ENCODE results near the gene RTP5.
A peak's percentile ranks its signal among the peaks of the same experiment; 100 is the strongest.
"Not testable (repeated sequence)": the region's sequence is repeated elsewhere in the genome, so short reads cannot be mapped to it uniquely, and the experiment has no call there.

Gene RTP5

GRCh38 chr2:241869087-241869961 lies at the start of gene RTP5:
TSS of gene RTP5 (plus strand) at chr2:241869729. CDS start at chr2:241869757, 28 bp downstream.
- peak in 23 of 58 donors; percentile 18 to 77 (median 54) for DNase-seq

- DNase-seq, result not testable (repeated sequence)
These were observed 49.4 kb upstream of the RTP5 start for GRCh38 chr2:241819947-241820624.

GRCh38 chr2:241820625-241821384 lies 48.7 kb upstream of the RTP5 start:
- DNase-seq, result no peak

- no peak for DNase-seq
These were observed 47.9 kb upstream of the RTP5 start for GRCh38 chr2:241821460-241822263.

- DNase-seq, result no peak
These were observed 47.3 kb upstream of the RTP5 start for GRCh38 chr2:241822264-241822623.

GRCh38 chr2:241823531-241824437 lies 45.7 kb upstream of the RTP5 start:
- DNase-seq, result not testable (repeated sequence)

GRCh38 chr2:241827394-241827793 lies 42.1 kb upstream of the RTP5 start:
- no peak for DNase-seq

- DNase-seq, result no peak
These were observed 36.3 kb upstream of the RTP5 start for GRCh38 chr2:241833101-241833663.

GRCh38 chr2:241833756-241834526 lies 35.6 kb upstream of the RTP5 start:
- DNase-seq, result not testable (repeated sequence)

GRCh38 chr2:241834527-241835210 lies 34.9 kb upstream of the RTP5 start:
- no peak for DNase-seq

GRCh38 chr2:241835611-241836010 lies 33.9 kb upstream of the RTP5 start:
- no peak for DNase-seq

- DNase-seq, result no peak
These were observed 33.2 kb upstream of the RTP5 start for GRCh38 chr2:241836292-241836691.

GRCh38 chr2:241837197-241837965 lies 32.1 kb upstream of the RTP5 start:
- no peak for DNase-seq

- DNase-seq, result no peak
These were observed 28.1 kb upstream of the RTP5 start for GRCh38 chr2:241841181-241842066.

- DNase-seq, result no peak
These were observed 27.5 kb upstream of the RTP5 start for GRCh38 chr2:241842067-241842415.

- peak in 2 of 58 donors; percentile 13 to 63 for DNase-seq
These were observed 26.8 kb upstream of the RTP5 start for GRCh38 chr2:241842620-241843211.

All from anterior cingulate cortex (tissue), 58 donors.